Effector memory CD8-positive, alpha-beta T cell (primary cell): ENCODE measurements around the gene KLF3.

ENCODE experiments used
- ATAC-seq: fragments of 150-1000 bp; cut with Tn5 transposase; replicated peaks from 2 replicates; pipeline ENCODE4 v1.10.0; 2021; ENCODE audit warnings: mild to moderate bottlenecking, moderate library complexity
- DNase-seq, 3 experiments: peaks; one replicate each; pipeline ENCODE4 v3.0.0; 2021
- H3K27ac Mint-ChIP-seq, 2 donors: one replicate each; pipeline ENCODE4 v1.8.0; 2022; ENCODE audit warnings: mild to moderate bottlenecking in 2 of 2, mixed read lengths in 2 of 2, moderate library complexity in 2 of 2
- H3K27me3 Mint-ChIP-seq, 2 donors: one replicate each; pipeline ENCODE4 v1.8.0; 2022; ENCODE audit warnings: mixed read lengths in 2 of 2
- H3K36me3 Mint-ChIP-seq: one replicate; pipeline ENCODE4 v1.8.0; 2022; ENCODE audit warnings: mild to moderate bottlenecking, moderate library complexity, mixed read lengths; ENCODE audit not compliant: insufficient read depth
- H3K4me1 Mint-ChIP-seq, 2 donors: one replicate each; pipeline ENCODE4 v1.8.0; 2022; ENCODE audit warnings: low read depth in 2 of 2, mixed read lengths in 2 of 2
- H3K4me3 Mint-ChIP-seq, 2 donors: one replicate each; pipeline ENCODE4 v1.8.0; 2022; ENCODE audit warnings: mild to moderate bottlenecking in 2 of 2, mixed read lengths in 2 of 2, moderate library complexity in 2 of 2
- H3K9me3 Mint-ChIP-seq, 2 donors: one replicate each; pipeline ENCODE4 v1.8.0; 2022; ENCODE audit warnings: mixed read lengths in 2 of 2

KLF3 gene

GRCh38 chr4:38730830-38731646, 67.0 kb downstream of the KLF3 start:
- no peaks in the 10 kb centered on the region for H3K27me3 Mint-ChIP-seq
- ATAC-seq = peak; percentile 80
- H3K4me3 Mint-ChIP-seq = peak overlapping the region in 1 of 2 donors; percentile 14
- DNase-seq = peak; percentile 75 to 79 (median 78)
- H3K36me3 Mint-ChIP-seq = peaks cover 21% of the 10 kb centered on the region
- no peak overlapping the region for H3K27ac Mint-ChIP-seq
- H3K9me3 Mint-ChIP-seq = peaks cover 9 to 16% of the 10 kb centered on the region in 2 donors
- peaks cover 14 to 19% of the 10 kb centered on the region in 2 donors for H3K4me1 Mint-ChIP-seq

DNA sequence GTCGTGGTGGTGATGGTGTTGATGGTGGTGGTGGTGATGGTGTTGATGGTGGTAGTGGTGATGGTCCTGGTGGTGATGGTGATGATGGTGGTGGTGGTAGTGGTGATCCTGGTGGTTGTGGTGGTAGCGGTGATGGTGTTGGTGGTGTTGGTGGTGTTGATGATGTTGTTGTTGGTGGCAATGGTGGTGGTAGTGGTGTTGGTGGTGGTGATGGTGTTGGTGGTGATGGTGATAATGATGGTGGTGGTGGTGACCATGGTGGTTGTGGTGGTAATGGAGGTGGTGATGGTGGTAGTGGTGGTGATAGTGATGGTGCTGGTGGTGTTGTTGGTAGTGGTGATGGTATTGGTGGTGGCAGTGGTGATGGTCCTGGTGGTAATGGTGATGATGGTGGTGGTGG, 69.7 kb downstream of the KLF3 start:
- H3K36me3 Mint-ChIP-seq = peaks cover 21% of the 10 kb centered on the region

GRCh38 chr4:38734446-38734845, 70.4 kb downstream of the KLF3 start:
- H3K4me3 Mint-ChIP-seq = no peak overlapping the region
- peaks cover 9 to 16% of the 10 kb centered on the region in 2 donors for H3K9me3 Mint-ChIP-seq
- DNase-seq (no peak), ATAC-seq (no peak)
- H3K27ac Mint-ChIP-seq = peak overlapping the region; percentile 35 to 92
- peaks cover 0 to 8% of the 10 kb centered on the region in 2 donors for H3K27me3 Mint-ChIP-seq
- peaks cover 9 to 14% of the 10 kb centered on the region in 2 donors for H3K4me1 Mint-ChIP-seq
- H3K36me3 Mint-ChIP-seq = peaks cover 21% of the 10 kb centered on the region

More for the DNA sequence above, 69.7 kb downstream of the KLF3 start:
- peaks cover 9 to 16% of the 10 kb centered on the region in 2 donors for H3K9me3 Mint-ChIP-seq
- ATAC-seq = no peak
- H3K27me3 Mint-ChIP-seq = peaks cover 0 to 8% of the 10 kb centered on the region in 2 donors
- H3K4me3 Mint-ChIP-seq = peak overlapping the region in 1 of 2 donors; percentile 46
- H3K4me1 Mint-ChIP-seq = peaks cover 14 to 17% of the 10 kb centered on the region in 2 donors
- H3K27ac Mint-ChIP-seq = peak overlapping the region; percentile 35 to 92
- peak in 1 of 3 experiments; percentile 3 for DNase-seq

- Mint-ChIP-seq H3K36me3 (peaks cover 21% of the 10 kb centered on the region), H3K27me3 (peaks cover 0 to 8% of the 10 kb centered on the region in 2 donors), H3K4me1 (peaks cover 9 to 14% of the 10 kb centered on the region in 2 donors), H3K4me3 (no peak overlapping the region), H3K9me3 (peaks cover 9 to 16% of the 10 kb centered on the region in 2 donors), H3K27ac (peak overlapping the region in 1 of 2 donors; percentile 92)
- DNase-seq (no peak), ATAC-seq (no peak)
Observed at GRCh38 chr4:38734911-38735310, 70.9 kb downstream of the KLF3 start.

GRCh38 chr4:38735870-38736269, 71.9 kb downstream of the KLF3 start:
- Mint-ChIP-seq H3K9me3 (peaks cover 9 to 16% of the 10 kb centered on the region in 2 donors), H3K27ac (no peak overlapping the region), H3K36me3 (peaks cover 21% of the 10 kb centered on the region), H3K4me3 (no peak overlapping the region), H3K27me3 (peaks cover 0 to 8% of the 10 kb centered on the region in 2 donors), H3K4me1 (peaks cover 5 to 11% of the 10 kb centered on the region in 2 donors)
- DNase-seq = no peak
- ATAC-seq = no peak

DNA sequence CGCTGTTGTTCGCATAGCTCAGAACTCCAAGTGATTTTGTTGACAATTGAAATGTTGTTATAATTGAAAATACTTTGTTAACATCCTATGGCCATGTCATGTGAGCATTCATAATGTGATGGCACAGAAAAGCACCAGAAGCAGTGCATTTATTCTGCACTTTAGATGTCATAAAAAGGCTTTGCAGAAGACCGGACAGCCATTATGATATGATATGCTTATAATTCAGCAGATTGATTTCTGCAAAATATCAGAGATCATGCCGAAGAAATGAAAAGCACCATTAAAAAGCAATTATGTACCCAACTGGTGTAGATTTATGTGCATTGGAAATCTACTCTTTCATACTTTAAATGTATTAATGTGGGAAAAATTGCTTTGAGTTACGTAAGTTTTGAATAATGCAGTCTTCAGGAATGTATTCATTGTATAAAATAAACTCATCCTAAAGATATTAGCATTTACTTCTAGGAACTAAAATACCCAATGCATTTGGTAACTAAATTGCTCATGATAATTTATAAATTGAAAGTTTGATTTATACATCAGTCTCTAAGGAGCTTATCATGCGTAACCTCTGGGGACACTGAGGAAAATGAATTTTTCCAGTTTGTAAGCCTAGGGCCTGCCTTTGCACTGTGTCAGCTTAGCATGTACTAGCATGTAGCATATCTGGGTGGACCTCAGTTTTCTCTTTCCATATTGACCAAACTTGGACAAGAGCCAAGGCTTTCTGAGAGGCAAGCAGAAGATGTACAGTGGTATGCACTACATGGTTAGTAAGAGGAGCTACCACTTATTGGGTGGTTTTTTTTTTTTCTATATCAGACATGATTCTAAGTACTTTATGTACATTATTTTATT, 75.2 kb downstream of the KLF3 start:
- Mint-ChIP-seq H3K9me3 (peaks cover 2% of the 10 kb centered on the region in 2 donors), H3K27ac (no peak overlapping the region), H3K36me3 (peaks cover 4% of the 10 kb centered on the region), H3K27me3 (peaks cover 9 to 17% of the 10 kb centered on the region in 2 donors), H3K4me1 (no peaks in the 10 kb centered on the region), H3K4me3 (no peak overlapping the region)
- no peak for DNase-seq
- ATAC-seq = no peak

GRCh38 chr4:38740303-38740702, 76.3 kb downstream of the KLF3 start:
- no peaks in the 10 kb centered on the region for H3K9me3 Mint-ChIP-seq
- no peaks in the 10 kb centered on the region for H3K36me3 Mint-ChIP-seq
- H3K4me3 Mint-ChIP-seq = no peak overlapping the region
- peaks cover 9 to 17% of the 10 kb centered on the region in 2 donors for H3K27me3 Mint-ChIP-seq
- H3K4me1 Mint-ChIP-seq = no peaks in the 10 kb centered on the region
- no peak overlapping the region for H3K27ac Mint-ChIP-seq
- ATAC-seq (no peak), DNase-seq (no peak)

DNA sequence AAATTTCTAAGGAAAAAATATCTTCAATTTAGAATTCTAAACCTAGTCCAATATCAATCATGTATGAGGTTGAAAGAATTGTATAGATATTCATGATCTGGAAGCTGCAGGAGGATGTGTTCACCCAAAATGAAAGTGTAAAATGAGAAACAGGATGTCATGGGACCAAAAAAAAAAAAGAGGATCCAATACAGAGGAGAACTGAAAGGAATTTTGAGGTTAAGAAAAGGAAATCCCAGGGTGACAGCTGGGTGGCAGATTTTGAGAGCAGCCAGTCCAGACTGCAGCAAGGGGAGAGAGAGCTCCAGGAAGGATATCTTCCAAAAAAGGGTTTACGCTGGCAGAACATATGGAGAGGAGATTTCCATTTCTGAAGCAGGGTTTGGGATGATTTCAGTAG, 79.9 kb downstream of the KLF3 start:
- Mint-ChIP-seq H3K27ac (peak overlapping the region; percentile 0 to 2), H3K27me3 (peaks cover 9% of the 10 kb centered on the region in 2 donors), H3K9me3 (peaks cover 0 to 4% of the 10 kb centered on the region in 2 donors), H3K36me3 (no peaks in the 10 kb centered on the region), H3K4me3 (no peak overlapping the region), H3K4me1 (no peaks in the 10 kb centered on the region)
- no peak for DNase-seq
- ATAC-seq = no peak

DNA sequence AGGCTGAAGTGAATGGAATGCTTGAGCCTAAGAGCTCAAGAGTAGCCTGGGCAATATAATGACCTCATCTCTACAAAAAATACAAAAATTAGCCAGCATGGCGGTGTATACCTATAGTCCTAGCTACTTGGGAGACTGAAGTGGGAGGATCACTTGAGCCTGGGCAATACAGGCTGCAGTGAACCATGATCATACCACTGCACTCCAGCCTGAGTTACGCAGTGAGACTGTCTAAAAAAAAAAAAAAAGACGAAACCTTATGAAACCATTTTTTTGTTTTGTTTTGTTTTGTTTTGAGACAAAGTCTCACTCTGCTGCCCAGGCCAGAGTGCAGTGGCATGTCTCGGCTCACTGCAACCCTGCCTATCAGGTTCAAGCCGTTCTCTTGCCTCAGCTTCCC, 81.9 kb downstream of the KLF3 start:
- no peaks in the 10 kb centered on the region for H3K36me3 Mint-ChIP-seq
- H3K4me1 Mint-ChIP-seq = no peaks in the 10 kb centered on the region
- H3K4me3 Mint-ChIP-seq = no peak overlapping the region
- H3K27ac Mint-ChIP-seq = no peak overlapping the region
- DNase-seq = no peak
- H3K9me3 Mint-ChIP-seq = peaks cover 0 to 4% of the 10 kb centered on the region in 2 donors
- peaks cover 9% of the 10 kb centered on the region in 2 donors for H3K27me3 Mint-ChIP-seq
- ATAC-seq = no peak

- peaks cover 0 to 4% of the 10 kb centered on the region in 2 donors for H3K9me3 Mint-ChIP-seq
- ATAC-seq (no peak), DNase-seq (no peak)
- H3K27me3 Mint-ChIP-seq = peaks cover under 1 to 1% of the 10 kb centered on the region in 2 donors
- H3K4me3 Mint-ChIP-seq = no peak overlapping the region
- no peaks in the 10 kb centered on the region for H3K4me1 Mint-ChIP-seq
- H3K36me3 Mint-ChIP-seq = no peaks in the 10 kb centered on the region
- H3K27ac Mint-ChIP-seq = no peak overlapping the region
Observed at GRCh38 chr4:38747629-38748028, 83.6 kb downstream of the KLF3 start.

DNA sequence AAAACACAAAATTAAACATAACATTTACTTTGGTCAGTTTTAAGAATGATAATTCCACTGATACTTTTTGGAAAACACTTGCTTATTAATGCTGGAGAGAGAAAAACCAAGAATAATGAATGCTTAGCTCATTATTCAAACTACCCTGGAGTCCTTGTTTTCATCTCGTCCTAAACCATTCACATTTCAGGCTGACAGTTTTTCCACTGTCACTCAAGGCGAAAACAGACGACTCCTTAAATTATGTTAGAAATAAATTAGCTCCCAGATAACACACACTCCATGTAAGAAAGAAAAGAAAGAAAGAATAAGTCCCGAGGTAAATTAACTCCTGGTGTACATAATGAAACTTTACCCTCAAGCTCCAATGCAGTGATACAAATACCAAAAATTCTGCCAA, 85.3 kb downstream of the KLF3 start:
- DNase-seq = no peak
- ATAC-seq = no peak
- no peaks in the 10 kb centered on the region for H3K36me3 Mint-ChIP-seq
- H3K27ac Mint-ChIP-seq = no peak overlapping the region
- no peaks in the 10 kb centered on the region for H3K4me1 Mint-ChIP-seq
- H3K27me3 Mint-ChIP-seq = no peaks in the 10 kb centered on the region
- H3K9me3 Mint-ChIP-seq = peaks cover 0 to 4% of the 10 kb centered on the region in 2 donors
- H3K4me3 Mint-ChIP-seq = no peak overlapping the region
